B cell (primary cell): ENCODE data around the gene GDPD4. TPM values are rescaled to one million over a fixed set of nuclear protein-coding genes. Genes with fewer than 3 reads are reported as not detected.

Experiments used
- ATAC-seq: fragments of 200-7000 bp; cut with Tn5 transposase; one replicate; pipeline ENCODE4 v1.10.0; 2021; ENCODE audit warnings: low read depth, mild to moderate bottlenecking, moderate number of reproducible peaks, moderate library complexity
- CTCF ChIA-PET: fragments of 350-600 bp; sonication (Branson Sonifier 250); formaldehyde crosslinking; loops from one replicate; lab custom pipeline; 2021; ENCODE audit warnings: antibody characterized with exemption, inconsistent platforms; lab: Charles Lee
- POLR2A ChIA-PET: fragments of 350-600 bp; sonication (Branson Sonifier 250); formaldehyde crosslinking; loops from one replicate; lab custom pipeline; 2021; ENCODE audit warnings: antibody characterized with exemption; lab: Charles Lee
- DNase-seq: peaks from one replicate; pipeline ENCODE4 v3.0.0; 2013
- H2AFZ ChIP-seq: 2 replicates; pipeline ENCODE4 v1.6.1; 2012; ENCODE audit warnings: mild to moderate bottlenecking, low read depth, low read length; ENCODE audit not compliant: insufficient read depth, poor library complexity, severe bottlenecking
- H3K27ac ChIP-seq, 2 donors: 1 replicate in 1 of 2; 2 replicates in 1 of 2; pipeline ENCODE4 v1.5.1; 2012 to 2013; ENCODE audit warnings: low read length in 2 of 2, mild to moderate bottlenecking in 2 of 2, moderate library complexity in 1 of 2
- H3K27me3 ChIP-seq, 4 experiments: fragments of 200-600 bp in 1 of 4; sonication (generic) in 1 of 4; replicated peaks in 1 of 4; 1 replicate in 2 of 4; 2 replicates in 2 of 4; pipeline versions ENCODE4 v1.6.1 to v1.7.0; 2013 to 2016; ENCODE audit warnings: low read length in 3 of 4, mild to moderate bottlenecking in 2 of 4, mixed read lengths in 1 of 4, moderate library complexity in 1 of 4; ENCODE audit not compliant: insufficient read depth in 4 of 4, control insufficient read depth in 3 of 4; ENCODE audit errors: control extremely low read depth in 1 of 4
- H3K36me3 ChIP-seq, 2 experiments: replicated peaks in 1 of 2; 1 replicate in 1 of 2; 2 replicates in 1 of 2; pipeline versions ENCODE4 v1.6.1 to v1.7.1; 2013; ENCODE audit warnings: low read length in 1 of 2; ENCODE audit not compliant: insufficient read depth in 2 of 2, control insufficient read depth in 1 of 2; ENCODE audit errors: control extremely low read depth in 1 of 2, extremely low read depth in 1 of 2
- H3K4me1 ChIP-seq, 2 donors: fragments of 200-600 bp in 1 of 2; sonication (generic) in 1 of 2; 1 replicate in 1 of 2; 2 replicates in 1 of 2; pipeline versions ENCODE4 v1.5.1 to v1.6.1; 2013 to 2017; ENCODE audit warnings: low read length in 2 of 2; ENCODE audit not compliant: control insufficient read depth in 2 of 2, insufficient read depth in 2 of 2
- H3K4me2 ChIP-seq: replicated peaks from 2 replicates; pipeline ENCODE3; 2012; ENCODE audit warnings: mild to moderate bottlenecking, low read depth, low read length; ENCODE audit not compliant: poor library complexity, severe bottlenecking
- H3K4me3 ChIP-seq, 5 experiments: fragments of 200-600 bp in 1 of 5; sonication (generic) in 1 of 5; 1 replicate in 3 of 5; 2 replicates in 2 of 5; pipeline versions ENCODE4 v1.5.1 to v1.7.0; 2011 to 2016; ENCODE audit warnings: low read length in 4 of 5, mild to moderate bottlenecking in 4 of 5, low read depth in 2 of 5, control low read depth in 1 of 5, moderate library complexity in 1 of 5; ENCODE audit not compliant: insufficient read depth in 1 of 5; ENCODE audit errors: control extremely low read depth in 1 of 5, extremely low read depth in 1 of 5
- H3K79me2 ChIP-seq: fragments of 200-600 bp; sonication (generic); one replicate; pipeline ENCODE4 v1.6.0; 2016; ENCODE audit warnings: low read length; ENCODE audit not compliant: control insufficient read depth, insufficient read depth
- H3K9ac ChIP-seq: fragments of 200-600 bp; sonication (generic); 2 replicates; pipeline ENCODE4 v1.6.1; 2017; ENCODE audit warnings: mild to moderate bottlenecking, low read length, moderate library complexity
- H3K9me3 ChIP-seq, 3 donors: one replicate each; pipeline versions ENCODE4 v1.6.1 to v1.7.1; 2013; ENCODE audit warnings: low read length in 2 of 3; ENCODE audit not compliant: control insufficient read depth in 2 of 3, insufficient read depth in 1 of 3; ENCODE audit errors: control extremely low read depth in 1 of 3
- H4K20me1 ChIP-seq: 2 replicates; pipeline ENCODE4 v1.6.0; 2012; ENCODE audit warnings: mild to moderate bottlenecking, low read length; ENCODE audit not compliant: insufficient read depth, control insufficient read depth, poor library complexity, severe bottlenecking
- H3K27ac Mint-ChIP-seq: one replicate; pipeline ENCODE4 v1.8.0; 2021; ENCODE audit warnings: mixed read lengths
- H3K27me3 Mint-ChIP-seq: one replicate; pipeline ENCODE4 v1.8.0; 2021; ENCODE audit warnings: mixed read lengths
- H3K4me1 Mint-ChIP-seq: one replicate; pipeline ENCODE4 v1.8.0; 2021; ENCODE audit warnings: mixed read lengths
- H3K4me3 Mint-ChIP-seq: one replicate; pipeline ENCODE4 v1.8.0; 2021; ENCODE audit warnings: mixed read lengths
- H3K9me3 Mint-ChIP-seq: one replicate; pipeline ENCODE4 v1.8.0; 2022; ENCODE audit warnings: mixed read lengths; ENCODE audit not compliant: insufficient read depth
- EZH2 ChIP-seq: IDR thresholded peaks from 2 replicates; pipeline ENCODE4 v1.6.1; 2012; ENCODE audit warnings: borderline replicate concordance, low read depth, mild to moderate bottlenecking, moderate library complexity, low read length; ENCODE audit not compliant: insufficient read depth, poor library complexity, severe bottlenecking
- WGBS: methylation state at CpG from one replicate; pipeline ENCODE4 v1.1.5; 2013; ENCODE audit warnings: missing lambda C conversion rate; ENCODE audit not compliant: insufficient coverage; 5-methylcytosine and 5-hydroxymethylcytosine counted together
- intact Hi-C: fragments of 100-400 bp; cut with micrococcal nuclease; formaldehyde crosslinking; loops from one replicate; pipeline ENCODE4 v1.10.0; 2022
- polyA plus RNA-seq: library from polyadenylated mRNA; depleted of rRNA; stranded (reverse); fragments of >200 nt; gene quantifications from 2 replicates; pipeline ENCODE4 v1.2.3, GENCODE V29; 2012
- total RNA-seq, 2 donors: library from RNA; stranded (reverse); fragments of 120-200 nt in 1 of 2; gene quantifications; 1 replicate in 1 of 2; 2 replicates in 1 of 2; pipeline versions ENCODE4 v1.2.3 to v1.2.4, GENCODE V29; 2013 to 2022
- TF ChIP-seq, protein P1 (sequence below): fragments of 200-600 bp; IDR thresholded peaks from one replicate; pipeline ENCODE4 v1.8.0; 2022; ENCODE audit warnings: antibody characterized with exemption, mild to moderate bottlenecking

GDPD4 gene
- total and polyA plus RNA-seq, 2 donors (not counting 1 experiment from before 2014, with no cell fraction given): not detected

DNA sequence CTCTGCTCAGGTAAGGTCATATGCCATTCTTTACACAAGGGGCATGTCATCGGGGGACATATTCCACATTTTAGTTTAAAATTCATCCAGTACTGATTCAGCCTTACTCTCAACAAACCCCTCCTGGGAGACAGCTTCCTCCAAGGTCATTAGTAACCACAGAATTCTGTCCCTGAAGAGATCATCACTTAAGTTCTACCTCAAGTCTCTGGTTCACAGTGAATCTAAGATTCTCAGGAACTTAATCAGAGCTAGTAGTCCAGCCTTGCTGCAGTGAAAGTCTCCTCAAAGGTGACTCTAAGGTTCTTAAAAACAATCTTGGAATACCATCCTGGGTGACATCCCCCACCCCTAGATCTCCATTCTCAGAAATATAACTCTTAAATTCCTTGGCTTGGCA, 18.9 kb upstream of the GDPD4 start:
- H3K4me3 Mint-ChIP-seq: no peak overlapping the region
- Histone ChIP-seq H3K27ac (no peak overlapping the region), H3K4me2 (no peak overlapping the region), H3K36me3 (peaks cover 0 to 11% of the 10 kb centered on the region in 2 experiments), H3K79me2 (no peaks in the 10 kb centered on the region), H4K20me1 (no peaks in the 10 kb centered on the region), H2AFZ (no peak overlapping the region), H3K4me3 (no peak overlapping the region), H3K9ac (no peak overlapping the region), H3K4me1 (no peaks in the 10 kb centered on the region), H3K27me3 (no peaks in the 10 kb centered on the region), H3K9me3 (no peaks in the 10 kb centered on the region)
- DNase-seq: no peak
- no peak for ATAC-seq
- CTCF ChIA-PET: interaction anchor here (0.6 kb wide), 1 partner anchor 13 kb away, joined by 3 read pairs; no protein-coding TSS in a partner anchor
- POLR2A ChIA-PET: no interaction called here
- H3K27me3 Mint-ChIP-seq: no peaks in the 10 kb centered on the region
- H3K27ac Mint-ChIP-seq: no peak overlapping the region
- TF ChIP-seq, protein P1, sequence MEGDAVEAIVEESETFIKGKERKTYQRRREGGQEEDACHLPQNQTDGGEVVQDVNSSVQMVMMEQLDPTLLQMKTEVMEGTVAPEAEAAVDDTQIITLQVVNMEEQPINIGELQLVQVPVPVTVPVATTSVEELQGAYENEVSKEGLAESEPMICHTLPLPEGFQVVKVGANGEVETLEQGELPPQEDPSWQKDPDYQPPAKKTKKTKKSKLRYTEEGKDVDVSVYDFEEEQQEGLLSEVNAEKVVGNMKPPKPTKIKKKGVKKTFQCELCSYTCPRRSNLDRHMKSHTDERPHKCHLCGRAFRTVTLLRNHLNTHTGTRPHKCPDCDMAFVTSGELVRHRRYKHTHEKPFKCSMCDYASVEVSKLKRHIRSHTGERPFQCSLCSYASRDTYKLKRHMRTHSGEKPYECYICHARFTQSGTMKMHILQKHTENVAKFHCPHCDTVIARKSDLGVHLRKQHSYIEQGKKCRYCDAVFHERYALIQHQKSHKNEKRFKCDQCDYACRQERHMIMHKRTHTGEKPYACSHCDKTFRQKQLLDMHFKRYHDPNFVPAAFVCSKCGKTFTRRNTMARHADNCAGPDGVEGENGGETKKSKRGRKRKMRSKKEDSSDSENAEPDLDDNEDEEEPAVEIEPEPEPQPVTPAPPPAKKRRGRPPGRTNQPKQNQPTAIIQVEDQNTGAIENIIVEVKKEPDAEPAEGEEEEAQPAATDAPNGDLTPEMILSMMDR: no peak
- TF ChIP-seq EZH2: no peak
- no peaks in the 10 kb centered on the region for H3K9me3 Mint-ChIP-seq
- no CpG with 5 or more reads among the region's 1 CpG for WGBS
- no peaks in the 10 kb centered on the region for H3K4me1 Mint-ChIP-seq
- intact Hi-C loops: no loop called here

GRCh38 chr11:77318600-77318999, 17.1 kb upstream of the GDPD4 start:
- no peak overlapping the region for H3K4me3 Mint-ChIP-seq
- CTCF ChIA-PET: no interaction called here
- WGBS: 100% methylated on average over 1 of the region's 2 CpGs

More at GRCh38 chr11:77318600-77318999, 17.1 kb upstream of the GDPD4 start:
- no peak overlapping the region for H3K27ac ChIP-seq
- no peak overlapping the region for H2AFZ ChIP-seq
- Mint-ChIP-seq H3K27me3 (peaks cover 3% of the 10 kb centered on the region), H3K4me1 (no peaks in the 10 kb centered on the region), H3K9me3 (no peaks in the 10 kb centered on the region), H3K27ac (no peak overlapping the region)
- TF ChIP-seq EZH2: no peak
- TF ChIP-seq, protein P1: no peak
- POLR2A ChIA-PET: no interaction called here
- ATAC-seq (no peak), DNase-seq (no peak)
- H3K9me3 ChIP-seq: no peaks in the 10 kb centered on the region
- H3K4me2 ChIP-seq: no peak overlapping the region
- H3K79me2 ChIP-seq: no peaks in the 10 kb centered on the region
- H3K36me3 ChIP-seq: peaks cover 0 to 7% of the 10 kb centered on the region in 2 experiments
- no peaks in the 10 kb centered on the region for H3K4me1 ChIP-seq
- intact Hi-C loops: no loop called here
- no peaks in the 10 kb centered on the region for H3K27me3 ChIP-seq
- no peak overlapping the region for H3K9ac ChIP-seq
- no peak overlapping the region for H3K4me3 ChIP-seq
- no peaks in the 10 kb centered on the region for H4K20me1 ChIP-seq
